Neutrophil (primary cell): ENCODE measurements around the gene RIPK4.
A peak's percentile ranks its signal among the peaks of the same experiment; 100 is the strongest.
"Not testable (repeated sequence)": the region's sequence is repeated elsewhere in the genome, so short reads cannot be mapped to it uniquely, and the experiment has no call there.

Source experiments
- H3K27ac ChIP-seq: fragments of 200-600 bp; sonication (generic); 2 replicates; pipeline ENCODE4 v1.5.1; 2016; ENCODE audit warnings: mild to moderate bottlenecking, moderate library complexity
- H3K27me3 ChIP-seq: fragments of 200-600 bp; sonication (generic); 2 replicates; pipeline ENCODE4 v1.6.0; 2016; ENCODE audit warnings: mild to moderate bottlenecking
- H3K36me3 ChIP-seq: fragments of 200-600 bp; sonication (generic); 2 replicates; pipeline ENCODE4 v1.5.1; 2017
- H3K4me1 ChIP-seq, 2 experiments: fragments of 200-600 bp in 1 of 2; sonication (generic) in 1 of 2; 1 replicate in 1 of 2; 2 replicates in 1 of 2; pipeline versions ENCODE4 v1.5.1 to v1.6.1; 2013 to 2016; ENCODE audit warnings: low read depth in 1 of 2, low read length in 1 of 2, mild to moderate bottlenecking in 1 of 2, moderate library complexity in 1 of 2; ENCODE audit not compliant: control insufficient read depth in 1 of 2, insufficient read depth in 1 of 2
- H3K4me3 ChIP-seq, 2 experiments: fragments of 200-600 bp in 1 of 2; sonication (generic) in 1 of 2; 1 replicate in 1 of 2; 2 replicates in 1 of 2; pipeline ENCODE4 v1.5.1; 2013 to 2016; ENCODE audit warnings: low read depth in 1 of 2, low read length in 1 of 2, mild to moderate bottlenecking in 1 of 2, moderate library complexity in 1 of 2
- H3K9me3 ChIP-seq: fragments of 200-600 bp; sonication (generic); 2 replicates; pipeline ENCODE4 v1.5.1; 2016
- CTCF ChIP-seq: fragments of 200-600 bp; sonication (generic); IDR thresholded peaks from 2 replicates; pipeline ENCODE4 v1.5.1; 2016; ENCODE audit warnings: antibody characterized with exemption

RIPK4 gene

GRCh38 chr21:41725421-41726031, 41.3 kb downstream of the RIPK4 start:
- Histone ChIP-seq H3K4me3 (peak overlapping the region in 1 of 2 experiments; percentile 8), H3K36me3 (no peaks in the 10 kb centered on the region), H3K9me3 (no peaks in the 10 kb centered on the region), H3K27me3 (peaks cover 78% of the 10 kb centered on the region), H3K27ac (peak overlapping the region; percentile 73), H3K4me1 (peaks cover 0 to 44% of the 10 kb centered on the region in 2 experiments)
- no peak for TF ChIP-seq CTCF

- H3K4me1 ChIP-seq = peaks cover 0 to 41% of the 10 kb centered on the region in 2 experiments
- H3K36me3 ChIP-seq, H3K9me3 ChIP-seq, H3K27ac ChIP-seq, H3K4me3 ChIP-seq: not testable (repeated sequence)
- H3K27me3 ChIP-seq = peaks cover 68% of the 10 kb centered on the region
Measured at GRCh38 chr21:41723835-41724234, 43.0 kb downstream of the RIPK4 start.

- no peak overlapping the region for H3K4me3 ChIP-seq
- no peaks in the 10 kb centered on the region for H3K36me3 ChIP-seq
- H3K27ac ChIP-seq = peak overlapping the region; percentile 69
- H3K9me3 ChIP-seq = no peaks in the 10 kb centered on the region
- peaks cover 66% of the 10 kb centered on the region for H3K27me3 ChIP-seq
- H3K4me1 ChIP-seq = peaks cover 0 to 40% of the 10 kb centered on the region in 2 experiments
- no peak for TF ChIP-seq CTCF
Measured at GRCh38 chr21:41722052-41723018, 44.5 kb downstream of the RIPK4 start.

- peaks cover 63% of the 10 kb centered on the region for H3K27me3 ChIP-seq
- H3K27ac ChIP-seq = no peak overlapping the region
- no peaks in the 10 kb centered on the region for H3K36me3 ChIP-seq
- H3K4me3 ChIP-seq = no peak overlapping the region
- TF ChIP-seq CTCF = no peak
- no peaks in the 10 kb centered on the region for H3K9me3 ChIP-seq
- peaks cover 0 to 20% of the 10 kb centered on the region in 2 experiments for H3K4me1 ChIP-seq
Measured at GRCh38 chr21:41720250-41720649, 46.6 kb downstream of the RIPK4 start.

GRCh38 chr21:41719691-41720090, 47.2 kb downstream of the RIPK4 start:
- no peaks in the 10 kb centered on the region for H3K36me3 ChIP-seq
- H3K4me3 ChIP-seq = no peak overlapping the region
- no peak for TF ChIP-seq CTCF
- H3K9me3 ChIP-seq = no peaks in the 10 kb centered on the region
- H3K27ac ChIP-seq = no peak overlapping the region
- H3K4me1 ChIP-seq = peaks cover 0 to 19% of the 10 kb centered on the region in 2 experiments
- H3K27me3 ChIP-seq = peaks cover 63% of the 10 kb centered on the region
